ENCODE data around the gene XRCC6.

GRCh38 chr22:41621911-41622179 is 750 bp downstream of the XRCC6 start:
- TF ChIP-seq CTCF (IDR thresholded peaks at IDR 0.05) = no peak
- TF ChIP-seq POLR2A (IDR thresholded peaks at IDR 0.05) = no peak

Measured in Peyer's patch (tissue), 4 donors.